ENCODE data around the gene KLHDC10. TPM values are rescaled to one million over a fixed set of nuclear protein-coding genes. Genes with fewer than 3 reads are reported as not detected.

Gene KLHDC10
- total RNA-seq, 1 experiment from 2014 or later: 14.4 TPM

GRCh38 chr7:130134106-130134636, 63.8 kb downstream of the KLHDC10 start:
- Mint-ChIP-seq H3K36me3 (peaks cover 14% of the 10 kb centered on the region), H3K4me3 (no peak overlapping the region), H3K9me3 (no peaks in the 10 kb centered on the region), H3K27me3 (ENCODE audit: low read depth) (no peaks in the 10 kb centered on the region), H3K27ac (no peak overlapping the region), H3K4me1 (peaks cover 17% of the 10 kb centered on the region)
- DNase-seq (ENCODE audit: low spot score) (no peak), ATAC-seq (no peak)
- TF ChIP-seq NR1H2 (CRISPR knock-in tag; IDR thresholded peaks at IDR 0.05) (no peak), SMAD3 (CRISPR knock-in tag; IDR thresholded peaks at IDR 0.05; ENCODE audit: borderline replicate concordance) (no peak), USF1 (CRISPR knock-in tag; IDR thresholded peaks at IDR 0.05) (no peak), MAX (CRISPR knock-in tag; IDR thresholded peaks at IDR 0.05) (no peak), AR (CRISPR knock-in tag; IDR thresholded peaks at IDR 0.05) (no peak), HMGA2 (CRISPR knock-in tag; IDR thresholded peaks at IDR 0.05) (no peak), JUN (CRISPR knock-in tag; IDR thresholded peaks at IDR 0.05) (no peak), ZNF416 (CRISPR knock-in tag; IDR thresholded peaks at IDR 0.05) (no peak)
- ChIA-PET CTCF (interaction anchor here (0.9 to 1.8 kb wide), 4 partner anchors 21 to 64 kb away, joined by 3 to 8 read pairs (median 4); partner anchors contain the start of gene KLHDC10), POLR2A (interaction anchor here (1.7 kb wide), 1 partner anchor 64 kb away, joined by 3 read pairs; the partner anchor contains the start of gene KLHDC10)

- H3K4me1 Mint-ChIP-seq: peaks cover 17% of the 10 kb centered on the region
- ATAC-seq: no peak
- POLR2A ChIA-PET: interaction anchor here (1.7 kb wide), 1 partner anchor 64 kb away, joined by 3 read pairs; the partner anchor contains the start of gene KLHDC10
- H3K9me3 Mint-ChIP-seq: no peaks in the 10 kb centered on the region
- CTCF ChIA-PET: interaction anchor here (0.9 to 1.8 kb wide), 4 partner anchors 20 to 64 kb away, joined by 3 to 8 read pairs (median 4); partner anchors contain the start of gene KLHDC10
- H3K27me3 Mint-ChIP-seq (ENCODE audit: low read depth): peaks cover under 1% of the 10 kb centered on the region; the same call in 1 of the 2 replicates
- H3K4me3 Mint-ChIP-seq: no peak overlapping the region
- no peak for DNase-seq (ENCODE audit: low spot score)
- no peak overlapping the region for H3K27ac Mint-ChIP-seq
- peaks cover 8% of the 10 kb centered on the region for H3K36me3 Mint-ChIP-seq
- TF ChIP-seq NFATC4 (CRISPR knock-in tag; IDR thresholded peaks at IDR 0.05): no peak
- no peak for TF ChIP-seq MAX (CRISPR knock-in tag; IDR thresholded peaks at IDR 0.05)
- no peak for TF ChIP-seq ZBTB43 (CRISPR knock-in tag; IDR thresholded peaks at IDR 0.05)
- no peak for TF ChIP-seq PREB (CRISPR knock-in tag; IDR thresholded peaks at IDR 0.05; ENCODE audit: borderline replicate concordance)
- no peak for TF ChIP-seq ZNF317 (CRISPR knock-in tag; IDR thresholded peaks at IDR 0.05; ENCODE audit: borderline replicate concordance, low read depth)
- no peak for TF ChIP-seq TP53 (CRISPR knock-in tag; IDR thresholded peaks at IDR 0.05)
- no peak for TF ChIP-seq ATF2 (CRISPR knock-in tag; IDR thresholded peaks at IDR 0.05; ENCODE audit: borderline replicate concordance, low read depth)
- no peak for TF ChIP-seq ZNF138 (CRISPR knock-in tag; conservative IDR thresholded peaks at IDR 0.05)
- TF ChIP-seq ZNF425 (CRISPR knock-in tag; conservative IDR thresholded peaks at IDR 0.05): no peak
- no peak for TF ChIP-seq AR (CRISPR knock-in tag; IDR thresholded peaks at IDR 0.05)
These were observed 64.4 kb downstream of the KLHDC10 start for GRCh38 chr7:130134726-130135125.

Data from WTC11 (cell line).